Upper lobe of left lung (tissue), 6 donors: ENCODE data around the gene B4GALT1. TPM values are rescaled to one million over a fixed set of nuclear protein-coding genes. Genes with fewer than 3 reads are reported as not detected.
"Not testable (repeated sequence)": the region's sequence is repeated elsewhere in the genome, so short reads cannot be mapped to it uniquely, and the experiment has no call there.

ENCODE experiments used
- ATAC-seq, 2 donors: fragments of 200-7000 bp; cut with Tn5 transposase; one replicate each; pipeline ENCODE4 v1.9.1; 2022; ENCODE audit warnings: mild to moderate bottlenecking in 2 of 2, moderate library complexity in 2 of 2; ENCODE audit not compliant: low FRiP score in 2 of 2
- DNase-seq, 2 donors: peaks; one replicate each; pipeline ENCODE4 v3.0.0-alpha.2; 2019 to 2020
- H3K27ac ChIP-seq, 4 donors: fragments of 200-600 bp; sonication (generic); one replicate each; pipeline ENCODE4 v1.5.1; 2016 to 2019
- H3K27me3 ChIP-seq, 4 donors: fragments of 200-600 bp; sonication (generic); one replicate each; pipeline ENCODE4 v1.5.1; 2017 to 2019
- H3K36me3 ChIP-seq, 4 donors: fragments of 200-600 bp; sonication (generic); one replicate each; pipeline ENCODE4 v1.5.1; 2016 to 2019
- H3K4me1 ChIP-seq, 4 donors: fragments of 200-600 bp; sonication (generic); one replicate each; pipeline ENCODE4 v1.5.1; 2018 to 2019
- H3K4me3 ChIP-seq, 4 donors: fragments of 200-600 bp; sonication (generic); one replicate each; pipeline ENCODE4 v1.5.1; 2017 to 2019; ENCODE audit warnings: mild to moderate bottlenecking in 2 of 4, moderate library complexity in 1 of 4
- H3K9me3 ChIP-seq, 4 donors: fragments of 200-600 bp; sonication (generic); one replicate each; pipeline ENCODE4 v1.5.1; 2018 to 2019
- CTCF ChIP-seq, 6 experiments: fragments of 450-650 bp in 4 of 6; fragments of 200-600 bp in 2 of 6; sonication (generic) in 2 of 6; IDR thresholded peaks; one replicate each; pipeline ENCODE4 v1.5.1; 2016 to 2019; ENCODE audit warnings: antibody characterized with exemption in 6 of 6
- EP300 ChIP-seq, 4 donors: sonication (generic); formaldehyde crosslinking; IDR thresholded peaks; one replicate each; pipeline ENCODE4 v1.5.1; 2017; ENCODE audit warnings: antibody characterized with exemption in 4 of 4, control low read depth in 2 of 4
- POLR2A ChIP-seq, 4 donors: fragments of 450-650 bp; IDR thresholded peaks; one replicate each; pipeline ENCODE4 v1.5.1; 2016 to 2017; ENCODE audit warnings: antibody characterized with exemption in 4 of 4, mild to moderate bottlenecking in 2 of 4
- POLR2AphosphoS5 ChIP-seq, 2 donors: sonication (generic); formaldehyde crosslinking; IDR thresholded peaks; one replicate each; pipeline ENCODE4 v1.5.1; 2017; ENCODE audit warnings: antibody characterized with exemption in 2 of 2
- WGBS, 2 donors: methylation state at CpG; one replicate each; pipeline ENCODE4 v1.1.5; 2017 to 2018; 5-methylcytosine and 5-hydroxymethylcytosine counted together
- total RNA-seq, 6 donors: library from RNA; depleted of rRNA in 4 of 6; stranded (reverse); fragments of >200 nt in 4 of 6; gene quantifications; one replicate each; pipeline versions ENCODE4 v1.1.0 to v1.2.1, GENCODE V29; 2016 to 2021
- donor health status: DM: no; HTN: no; CAD: no; lungs with moderate emphysema.
- donor health status: DM: no; HTN: yes; CAD: no; lungs with severe emphysema.

B4GALT1 gene
- total RNA-seq, 6 donors from 2014 or later: 26.2 to 83.3 (median 70.8) TPM

GRCh38 chr9:33097192-33097591 is 69.9 kb downstream of the B4GALT1 start:
- H3K4me3 ChIP-seq: no peak overlapping the region
- H3K27ac ChIP-seq: no peak overlapping the region
- 76 to 86% methylated on average over 3 of the region's 3 CpGs for WGBS, 2 donors
- H3K4me1 ChIP-seq: no peaks in the 10 kb centered on the region
- TF ChIP-seq CTCF (IDR thresholded peaks at IDR 0.05) (no peak), POLR2AphosphoS5 (IDR thresholded peaks at IDR 0.05) (no peak), POLR2A (IDR thresholded peaks at IDR 0.05) (no peak), EP300 (IDR thresholded peaks at IDR 0.05) (no peak)
- no peaks in the 10 kb centered on the region for H3K36me3 ChIP-seq
- no peaks in the 10 kb centered on the region for H3K9me3 ChIP-seq
- no peaks in the 10 kb centered on the region for H3K27me3 ChIP-seq
- no peak for DNase-seq
- no peak for ATAC-seq

- Histone ChIP-seq H3K36me3 (no peaks in the 10 kb centered on the region), H3K4me1 (no peaks in the 10 kb centered on the region), H3K9me3 (no peaks in the 10 kb centered on the region), H3K27ac (no peak overlapping the region), H3K4me3 (no peak overlapping the region), H3K27me3 (no peaks in the 10 kb centered on the region)
- DNase-seq (no peak), ATAC-seq (no peak)
- TF ChIP-seq POLR2AphosphoS5 (IDR thresholded peaks at IDR 0.05) (no peak), EP300 (IDR thresholded peaks at IDR 0.05) (no peak), CTCF (IDR thresholded peaks at IDR 0.05) (no peak), POLR2A (IDR thresholded peaks at IDR 0.05) (no peak)
- 68 to 73% methylated on average over 5 of the region's 5 CpGs for WGBS, 2 donors
Measured at GRCh38 chr9:33092634-33093033, 74.5 kb downstream of the B4GALT1 start.

- not testable (repeated sequence) for H3K9me3 ChIP-seq, ATAC-seq, H3K27me3 ChIP-seq, H3K4me3 ChIP-seq, H3K36me3 ChIP-seq, H3K27ac ChIP-seq
- peaks cover 9 to 25% (median 15%) of the 10 kb centered on the region in 4 donors for H3K4me1 ChIP-seq
- WGBS, 2 donors: 82% methylated on average over 9 of the region's 9 CpGs; no CpG with 5 or more reads in 1 of the 2 donors
- DNase-seq: peak in 1 of 2 donors; percentile 44
Measured at GRCh38 chr9:33085672-33086071, 81.5 kb downstream of the B4GALT1 start.

DNA sequence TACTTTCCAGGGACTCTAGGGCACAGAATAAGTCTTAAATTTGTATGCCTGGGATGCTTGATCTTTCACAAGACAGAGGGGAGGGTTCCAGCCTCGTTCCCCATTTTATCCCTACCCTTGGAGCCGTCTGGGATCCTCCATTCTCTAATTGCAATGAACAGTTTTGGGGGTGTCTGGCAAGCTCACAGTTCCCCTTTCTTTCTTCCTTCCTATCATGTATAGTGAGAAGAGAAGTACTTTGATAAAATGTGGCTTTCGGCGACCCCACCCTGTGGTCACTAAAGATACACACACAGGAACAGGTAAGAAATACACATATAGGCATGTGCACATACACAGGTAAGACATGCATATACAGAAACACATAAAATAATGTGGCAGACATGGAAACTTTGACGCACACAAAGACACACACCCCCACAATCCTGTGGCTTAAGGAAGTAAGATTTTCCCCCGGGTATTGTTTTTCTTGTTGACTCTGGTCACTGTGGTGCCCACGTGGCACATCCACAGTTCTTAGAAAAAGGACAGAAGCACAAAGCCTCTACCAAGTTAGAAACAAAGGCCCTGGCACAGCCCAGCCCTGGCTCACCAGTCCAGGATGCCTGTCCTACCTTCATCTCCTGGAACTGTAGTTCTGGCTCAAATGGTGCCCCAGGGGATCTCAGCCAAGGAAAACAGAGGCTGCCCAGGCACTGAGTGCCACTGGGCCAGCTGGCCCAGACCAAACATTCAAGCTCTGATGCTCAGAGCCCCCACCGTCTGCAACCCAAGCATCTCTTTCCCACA is 84.4 kb downstream of the B4GALT1 start:
- WGBS, 2 donors: 43 to 57% methylated on average over 8 of the region's 8 CpGs
- Histone ChIP-seq H3K9me3 (no peaks in the 10 kb centered on the region), H3K4me1 (peaks cover 9 to 26% (median 15%) of the 10 kb centered on the region in 4 donors), H3K36me3 (no peaks in the 10 kb centered on the region), H3K27ac (peak overlapping the region in 2 of 4 donors; percentile 31 to 32), H3K27me3 (no peaks in the 10 kb centered on the region), H3K4me3 (no peak overlapping the region)
- DNase-seq (no peak), ATAC-seq (peak; percentile 9 to 57)
- no peak for TF ChIP-seq CTCF (IDR thresholded peaks at IDR 0.05)
- TF ChIP-seq POLR2A (IDR thresholded peaks at IDR 0.05): no peak
- TF ChIP-seq EP300 (IDR thresholded peaks at IDR 0.05): no peak
- no peak for TF ChIP-seq POLR2AphosphoS5 (IDR thresholded peaks at IDR 0.05)

DNA sequence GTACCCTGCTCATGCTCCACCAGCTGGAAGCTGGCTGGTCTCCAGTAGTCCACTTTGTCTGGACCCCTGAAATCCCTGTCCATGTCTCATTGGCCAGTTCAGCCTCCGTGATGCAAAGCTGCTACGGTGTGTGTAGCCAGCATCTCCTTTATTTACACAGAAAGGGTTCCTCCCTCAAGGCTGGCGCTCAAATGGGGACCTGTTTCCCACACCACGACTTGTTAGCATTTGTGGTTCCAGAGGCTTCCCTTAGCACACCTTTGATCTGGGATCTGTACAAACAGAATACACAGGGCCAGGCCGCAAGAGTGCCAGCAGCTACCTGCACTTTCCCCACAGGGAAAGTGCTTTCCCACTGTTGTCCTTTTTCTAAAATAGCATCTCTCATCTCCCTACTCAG is 85.0 kb downstream of the B4GALT1 start:
- ATAC-seq: peak in 1 of 2 donors; percentile 19
- no peaks in the 10 kb centered on the region for H3K27me3 ChIP-seq
- H3K9me3 ChIP-seq: no peaks in the 10 kb centered on the region
- H3K4me3 ChIP-seq: no peak overlapping the region
- H3K36me3 ChIP-seq: no peaks in the 10 kb centered on the region
- H3K4me1 ChIP-seq: peaks cover 12 to 26% (median 16%) of the 10 kb centered on the region in 4 donors
- TF ChIP-seq POLR2A (IDR thresholded peaks at IDR 0.05): no peak
- TF ChIP-seq POLR2AphosphoS5 (IDR thresholded peaks at IDR 0.05): no peak
- H3K27ac ChIP-seq: peak overlapping the region in 2 of 4 donors; percentile 31 to 32
- WGBS, 2 donors: 63 to 71% methylated on average over 5 of the region's 5 CpGs
- no peak for DNase-seq
